ENCODE measurements around the gene DOHH.

- TF ChIP-seq SUZ12 (IDR thresholded peaks at IDR 0.05; ENCODE audit: extremely low read depth, insufficient read depth, insufficient read length) (no peak), ZNF274 (IDR thresholded peaks at IDR 0.05; ENCODE audit: low read depth, low read length) (no peak), YY1 (IDR thresholded peaks at IDR 0.05; ENCODE audit: insufficient read depth, insufficient read length) (no peak)
These were observed 27.6 kb upstream of the DOHH start for GRCh38 chr19:3528080-3528479.
